ENCODE data around the gene HK1. TPM values are rescaled to one million over a fixed set of nuclear protein-coding genes. Genes with fewer than 3 reads are reported as not detected.
"Not testable (repeated sequence)": the region's sequence is repeated elsewhere in the genome, so short reads cannot be mapped to it uniquely, and the experiment has no call there.

HK1 gene
- polyA plus RNA-seq, 3 donors = 52.4 to 60.9 (median 54.3) TPM

DNA sequence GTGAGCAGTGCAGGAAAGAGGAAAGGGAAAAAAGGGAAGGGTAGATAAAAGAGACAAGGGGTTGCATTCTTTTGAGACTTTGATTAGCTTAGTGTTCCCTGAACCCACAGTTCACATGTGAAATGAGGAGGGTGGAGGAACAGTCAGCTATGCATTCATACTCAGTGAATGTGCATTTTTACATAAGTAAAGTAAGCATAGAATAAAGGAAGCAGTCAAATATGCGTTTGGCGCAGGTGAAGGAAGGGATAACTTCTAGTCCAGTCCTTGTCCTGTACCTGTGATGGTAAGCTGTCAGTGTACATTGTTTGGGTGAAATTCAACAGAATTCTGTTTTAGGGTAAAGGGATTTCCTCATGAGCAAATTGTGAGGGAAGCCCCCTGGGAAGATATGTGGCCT, 28.1 kb downstream of the HK1 start:
- no peak for DNase-seq (ENCODE audit: low read depth in 3 of 3, low spot score in 2 of 3)

DNA sequence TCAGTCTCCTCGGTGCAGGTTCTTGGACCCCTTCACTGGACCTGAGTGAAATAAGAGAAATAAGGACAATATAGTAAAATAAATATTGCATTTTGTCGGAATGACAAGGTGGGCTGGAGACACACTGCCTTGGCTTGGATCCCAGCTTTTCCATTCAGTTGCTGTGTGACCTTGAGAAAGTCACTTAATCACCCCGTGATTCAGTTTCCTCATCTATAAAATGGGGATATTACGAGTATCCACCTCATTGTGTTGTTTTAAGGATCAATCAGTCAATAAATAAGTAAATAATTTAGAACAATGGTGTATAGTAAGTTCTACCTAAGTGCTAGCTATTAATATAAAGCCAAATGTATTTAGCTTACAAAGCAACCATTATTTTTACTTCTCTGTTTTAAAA, 29.1 kb downstream of the HK1 start:
- no peak for DNase-seq (ENCODE audit: low read depth in 3 of 3, low spot score in 2 of 3)

DNA sequence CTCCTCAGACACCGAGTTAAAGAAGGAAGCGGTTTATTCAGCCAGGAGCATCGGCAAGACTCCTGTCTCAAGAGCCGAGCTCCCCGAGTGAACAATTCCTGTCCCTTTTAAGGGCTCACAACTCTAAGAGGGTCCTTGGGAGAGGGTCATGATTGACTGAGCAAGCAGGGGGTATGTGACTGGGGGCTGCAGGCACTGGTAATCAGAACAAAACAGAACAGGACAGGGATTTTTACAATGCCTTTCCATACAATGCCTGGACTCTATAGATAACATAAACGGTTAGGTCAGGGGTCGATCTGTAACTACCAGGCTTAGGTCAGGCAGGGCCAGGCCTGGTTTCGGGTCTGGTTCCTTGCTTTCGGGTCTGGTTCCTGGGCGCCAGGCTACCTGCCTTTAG, 30.0 kb downstream of the HK1 start:
- not testable (repeated sequence) for DNase-seq (ENCODE audit: low read depth in 3 of 3, low spot score in 2 of 3)

DNA sequence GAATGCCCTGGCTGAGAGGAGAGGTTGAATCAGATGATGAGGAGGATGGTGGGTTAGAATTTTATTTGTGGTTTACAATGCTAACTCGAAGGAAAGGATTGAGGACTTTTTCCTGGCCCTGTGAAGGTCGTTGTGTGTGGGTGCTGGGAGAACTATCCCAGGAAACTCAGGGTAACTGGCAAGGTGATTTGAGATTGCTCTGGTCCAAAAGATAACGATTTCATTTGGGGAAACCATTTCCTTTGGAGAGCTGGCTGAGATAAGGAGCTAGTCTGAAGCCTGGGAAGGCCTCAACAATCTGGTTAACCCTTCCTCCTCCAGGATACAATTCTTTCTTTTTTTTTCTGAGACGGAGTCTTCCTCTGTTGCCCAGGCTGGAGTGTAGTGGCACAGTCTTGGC, 33.0 kb downstream of the HK1 start:
- no peak for DNase-seq (ENCODE audit: low read depth in 3 of 3, low spot score in 2 of 3)

DNA sequence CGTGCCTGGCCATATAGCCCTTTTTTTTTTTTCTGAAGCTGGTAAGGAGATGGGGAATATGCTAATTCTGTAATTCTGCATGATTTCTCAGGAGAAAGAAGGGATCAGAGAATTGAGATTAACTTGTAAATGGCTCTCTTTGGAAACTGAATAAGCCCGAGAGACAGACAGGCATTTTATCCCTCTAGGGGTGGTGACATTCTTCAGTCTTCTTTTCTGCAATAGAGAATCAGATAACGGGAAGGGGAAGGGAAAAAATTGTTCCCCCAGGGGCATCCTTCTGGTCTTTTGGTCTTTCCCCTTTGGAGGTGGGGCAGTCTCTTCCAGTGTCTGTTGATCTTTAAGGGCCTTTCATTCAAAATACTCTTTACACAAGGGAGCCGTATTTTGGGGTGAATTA, 34.2 kb downstream of the HK1 start:
- DNase-seq (ENCODE audit: low read depth in 3 of 3, low spot score in 2 of 3) = no peak

DNA sequence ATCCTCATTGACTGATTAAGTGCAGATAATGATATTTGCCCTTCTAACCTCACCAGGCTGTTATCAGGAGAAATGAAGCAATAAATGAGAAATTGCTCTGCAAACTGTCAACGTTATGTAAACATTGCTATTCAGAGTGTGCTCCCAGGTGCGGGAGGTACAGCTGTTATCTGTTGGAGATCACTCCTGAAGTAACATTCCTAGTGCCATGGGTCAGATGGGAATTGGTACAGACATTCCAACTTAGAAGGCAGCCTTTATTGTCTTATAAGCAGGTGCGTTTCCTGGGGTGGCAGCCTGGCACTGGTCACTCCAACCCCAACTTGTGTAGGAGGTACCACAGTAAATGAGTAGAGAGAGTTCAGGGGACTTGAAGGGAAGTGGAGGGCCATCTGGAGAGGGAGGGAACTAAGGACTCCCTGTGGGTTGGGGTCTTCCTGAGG, 36.8 kb downstream of the HK1 start:
- no peak for DNase-seq (ENCODE audit: low read depth in 3 of 3, low spot score in 2 of 3)

DNA sequence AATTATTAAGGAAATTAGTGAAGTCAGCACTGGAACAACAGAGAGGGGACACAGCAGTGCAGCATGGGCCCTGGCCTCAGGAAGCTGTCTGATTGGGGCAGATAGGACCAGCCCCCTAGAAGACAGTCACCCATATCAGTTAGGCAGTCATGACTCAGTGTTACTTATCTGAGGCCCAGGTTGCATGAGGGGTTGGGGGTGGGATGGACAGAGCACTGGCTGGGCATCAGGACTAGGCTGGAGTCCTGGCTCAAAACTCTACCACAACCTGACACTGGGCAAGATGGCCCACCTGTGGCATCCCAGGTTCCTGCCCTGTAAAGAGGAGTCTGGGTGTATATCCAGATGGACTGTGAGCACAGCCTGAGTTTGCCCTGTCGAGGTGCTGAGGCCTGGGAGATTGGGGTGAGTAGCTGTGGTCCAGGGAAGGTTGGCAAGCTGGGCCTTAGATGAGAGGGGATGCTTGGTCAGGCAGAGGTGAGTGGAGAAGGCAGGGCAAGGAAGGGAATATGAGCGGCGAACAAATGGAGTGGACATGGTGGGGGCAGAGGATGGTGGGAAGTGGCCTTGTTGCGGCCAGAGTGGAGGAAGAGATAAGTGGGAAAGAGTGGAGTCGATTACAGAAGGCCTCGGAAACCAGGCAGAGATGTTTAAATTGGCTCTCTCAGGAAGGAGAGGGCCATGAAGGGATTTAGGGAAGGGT, 37.5 kb downstream of the HK1 start:
- DNase-seq (ENCODE audit: low read depth in 3 of 3, low spot score in 2 of 3) = no peak

DNA sequence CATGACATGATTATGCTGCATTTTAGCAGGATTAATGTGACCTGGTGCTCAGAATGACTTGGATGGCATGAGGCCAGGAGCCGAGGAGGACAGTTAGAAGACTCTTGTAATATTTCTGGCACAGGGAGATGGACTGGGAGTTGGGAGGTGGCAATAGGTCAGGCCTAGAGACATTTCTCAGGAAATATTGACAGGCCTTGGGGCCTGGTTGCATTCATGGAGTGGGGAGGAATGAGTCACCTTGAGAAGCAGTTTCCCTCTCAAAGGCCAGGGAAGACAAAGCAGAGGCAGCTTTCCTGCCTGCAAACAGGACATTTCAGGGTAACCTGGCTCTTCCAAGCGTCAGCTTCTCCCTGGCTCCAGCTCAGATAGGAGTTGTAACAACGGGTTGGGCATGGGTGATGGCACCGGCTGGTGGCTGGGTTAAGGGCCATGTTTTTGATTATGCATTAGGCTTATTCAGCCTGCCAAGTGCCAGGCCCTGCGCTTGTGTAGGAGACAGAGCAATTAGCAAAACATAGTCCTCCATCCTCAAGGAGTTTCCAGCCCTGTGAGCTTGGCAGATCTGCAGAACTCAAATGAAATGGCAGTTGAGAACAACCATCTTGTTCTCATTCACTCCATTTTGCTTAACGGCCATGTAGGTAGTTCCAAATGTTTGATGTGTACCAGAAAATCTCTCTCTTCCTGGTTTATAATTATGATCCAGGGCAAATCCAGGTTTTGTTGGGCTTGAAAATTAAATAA, 38.2 kb downstream of the HK1 start:
- DNase-seq (ENCODE audit: low read depth in 3 of 3, low spot score in 2 of 3) = no peak

DNA sequence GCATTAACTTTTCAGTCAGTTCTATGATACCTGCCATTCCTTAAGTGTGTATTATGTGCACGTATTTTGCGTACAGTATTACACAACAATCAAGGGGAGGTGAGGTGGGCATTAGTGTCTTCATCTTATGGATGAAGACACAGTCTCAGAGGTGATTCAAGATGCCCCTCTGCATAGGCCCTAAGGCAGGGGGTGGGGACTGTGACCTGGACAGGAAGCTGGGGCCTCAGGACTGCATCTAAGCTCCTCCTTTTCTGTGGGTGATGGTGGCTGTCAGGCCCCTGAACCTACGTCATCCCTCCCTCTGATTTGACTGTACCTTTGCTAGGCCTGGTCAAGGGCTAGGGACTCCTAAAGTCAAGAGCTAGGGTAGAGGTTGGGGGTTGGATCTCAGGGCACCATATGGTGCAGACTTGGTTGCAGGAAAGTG, 38.9 kb downstream of the HK1 start:
- DNase-seq (ENCODE audit: low read depth in 3 of 3, low spot score in 2 of 3) = no peak

DNA sequence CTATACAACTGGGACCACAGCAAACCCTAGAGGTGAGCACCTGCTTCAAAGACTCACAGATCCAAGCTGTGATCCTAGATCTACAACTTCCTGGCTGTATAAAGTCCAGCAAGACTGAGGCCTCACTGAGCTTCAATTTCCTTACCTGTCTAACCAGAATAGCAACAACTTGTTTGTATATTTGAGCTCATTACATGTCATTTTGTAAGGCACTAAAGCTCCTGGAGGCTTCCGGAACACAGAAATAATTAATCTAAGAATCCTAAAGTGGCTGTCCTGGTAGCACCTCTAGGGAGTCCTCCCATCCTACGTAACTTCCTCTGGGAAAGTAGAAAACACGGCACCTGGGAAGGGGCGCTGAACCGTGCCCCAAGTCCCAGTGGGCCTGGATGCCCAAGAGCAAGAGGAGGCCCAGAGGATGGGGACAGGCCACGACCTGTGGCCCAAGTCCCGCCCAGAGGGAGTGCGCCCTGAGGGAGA, 39.4 kb downstream of the HK1 start:
- no peak for DNase-seq (ENCODE audit: low read depth in 3 of 3, low spot score in 2 of 3)

DNA sequence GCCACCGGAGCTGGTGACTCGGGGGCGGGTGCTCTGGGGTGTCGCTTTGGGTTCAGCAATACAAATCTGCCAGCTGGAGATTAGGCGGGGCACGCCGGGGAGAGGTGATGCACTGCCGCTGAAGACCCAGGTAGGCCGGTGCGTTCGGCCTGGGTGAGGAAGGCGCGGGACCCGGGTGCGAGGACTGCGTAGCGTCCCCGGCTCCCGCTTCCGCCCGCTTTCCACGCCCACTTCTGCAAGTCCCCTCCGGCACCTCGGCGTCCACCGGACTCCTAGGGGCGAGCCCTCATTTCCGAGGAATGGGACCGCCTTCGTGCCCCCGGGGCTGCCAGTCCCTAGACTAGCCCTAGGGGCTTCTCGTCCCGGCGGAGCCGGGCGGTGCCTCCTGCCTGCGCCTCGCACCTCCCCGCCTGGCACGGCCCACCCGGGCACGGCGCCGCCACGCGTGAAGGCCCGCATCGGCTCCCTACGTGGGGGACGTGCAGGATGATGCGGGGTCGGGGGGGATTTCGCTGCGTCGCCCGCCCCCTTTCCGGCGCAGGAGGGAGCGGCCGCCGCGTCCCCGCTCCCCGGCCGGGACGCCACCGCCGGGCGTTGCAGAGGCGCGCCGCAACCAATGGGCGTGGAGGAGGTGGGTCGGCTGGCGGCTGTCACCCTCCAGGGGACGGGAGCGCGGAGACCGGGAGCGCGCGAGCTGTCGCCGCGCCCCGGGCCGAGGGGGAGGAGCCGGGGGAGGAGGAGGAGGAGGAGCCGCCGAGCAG, 40.0 kb downstream of the HK1 start:
- peak in 2 of 3 donors; percentile 77 to 82 for DNase-seq (ENCODE audit: low read depth in 3 of 3, low spot score in 2 of 3)

DNA sequence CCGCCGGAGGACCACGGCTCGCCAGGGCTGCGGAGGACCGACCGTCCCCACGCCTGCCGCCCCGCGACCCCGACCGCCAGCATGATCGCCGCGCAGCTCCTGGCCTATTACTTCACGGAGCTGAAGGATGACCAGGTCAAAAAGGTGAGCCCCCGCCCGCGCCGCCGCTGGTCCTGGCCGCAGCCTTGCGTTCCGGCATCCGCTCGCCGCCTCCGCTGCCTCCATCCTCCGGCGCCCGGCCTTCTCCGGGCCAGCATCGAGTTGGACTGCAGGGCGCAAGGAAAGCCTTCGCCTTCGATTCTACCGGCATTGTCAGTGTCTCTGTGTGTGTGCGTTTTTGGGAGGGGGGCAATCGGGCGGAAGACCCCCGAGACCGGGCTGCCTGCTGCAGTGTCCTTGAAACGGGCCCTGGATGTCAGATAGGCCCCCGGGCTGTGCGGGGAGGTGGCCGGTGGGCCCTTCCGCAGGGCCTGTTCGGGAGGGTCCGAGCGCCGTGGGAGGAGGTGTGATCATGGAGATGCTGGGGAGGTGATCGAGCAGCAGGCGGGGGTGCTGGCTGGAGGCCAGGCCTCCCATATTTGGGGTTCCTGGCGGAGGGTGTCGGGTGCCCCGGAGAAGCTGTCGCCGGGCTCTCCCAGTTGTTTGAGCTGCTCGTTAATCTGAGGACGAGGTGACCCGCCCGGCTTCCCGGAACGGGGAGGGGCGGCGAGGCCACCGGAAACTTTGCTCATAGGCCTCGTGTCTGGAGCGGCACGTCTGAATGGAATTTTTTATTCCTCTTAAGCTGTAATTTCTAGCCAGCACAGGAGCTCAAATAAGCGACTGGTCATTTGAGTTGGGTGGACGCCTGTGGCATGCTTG, 40.8 kb downstream of the HK1 start:
- peak in 1 of 3 donors; percentile 47 for DNase-seq (ENCODE audit: low read depth in 3 of 3, low spot score in 2 of 3)

DNA sequence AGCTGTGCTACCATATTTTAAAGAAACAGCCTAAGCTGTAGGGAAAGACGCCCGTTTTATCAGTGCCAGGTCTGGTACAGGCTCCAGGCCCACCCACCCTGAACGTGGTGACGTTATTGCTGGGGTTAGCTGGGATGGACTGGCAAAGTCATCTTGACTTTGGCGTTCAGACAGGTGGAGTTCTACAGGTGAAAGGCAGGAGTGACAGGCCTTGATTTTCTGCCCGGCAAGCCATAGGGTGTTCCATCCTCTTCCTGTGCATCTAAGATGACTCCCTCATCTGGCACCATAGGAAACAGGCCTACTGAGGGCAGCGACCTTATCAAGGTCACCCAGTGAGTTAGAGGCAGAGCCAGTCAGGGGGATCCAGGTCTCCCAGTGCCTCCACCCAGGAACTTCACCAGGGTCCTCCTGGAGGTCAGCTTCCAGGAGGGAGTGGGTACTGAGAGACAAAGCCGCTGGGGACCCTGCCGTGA, 41.6 kb downstream of the HK1 start:
- no peak for DNase-seq (ENCODE audit: low read depth in 3 of 3, low spot score in 2 of 3)

DNA sequence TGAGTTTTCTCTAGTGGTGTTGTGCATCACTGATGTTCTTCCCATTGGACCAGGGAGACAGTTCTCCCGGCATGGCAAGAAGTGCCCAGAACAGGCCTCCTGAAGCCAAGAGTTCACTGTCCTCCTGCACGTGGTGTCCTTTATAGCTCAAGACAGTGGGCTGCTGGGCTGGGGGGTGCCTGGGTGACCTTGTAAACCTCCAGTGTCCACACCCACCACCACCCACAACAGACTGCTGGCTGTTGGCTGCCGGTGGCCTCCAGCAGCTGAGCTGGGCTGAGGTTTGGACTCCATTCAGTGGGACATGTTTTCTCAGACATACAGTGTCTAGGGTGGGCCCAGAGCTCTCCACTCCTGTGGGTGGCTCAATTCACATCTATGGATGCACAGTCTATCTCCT, 42.2 kb downstream of the HK1 start:
- no peak for DNase-seq (ENCODE audit: low read depth in 3 of 3, low spot score in 2 of 3)

DNA sequence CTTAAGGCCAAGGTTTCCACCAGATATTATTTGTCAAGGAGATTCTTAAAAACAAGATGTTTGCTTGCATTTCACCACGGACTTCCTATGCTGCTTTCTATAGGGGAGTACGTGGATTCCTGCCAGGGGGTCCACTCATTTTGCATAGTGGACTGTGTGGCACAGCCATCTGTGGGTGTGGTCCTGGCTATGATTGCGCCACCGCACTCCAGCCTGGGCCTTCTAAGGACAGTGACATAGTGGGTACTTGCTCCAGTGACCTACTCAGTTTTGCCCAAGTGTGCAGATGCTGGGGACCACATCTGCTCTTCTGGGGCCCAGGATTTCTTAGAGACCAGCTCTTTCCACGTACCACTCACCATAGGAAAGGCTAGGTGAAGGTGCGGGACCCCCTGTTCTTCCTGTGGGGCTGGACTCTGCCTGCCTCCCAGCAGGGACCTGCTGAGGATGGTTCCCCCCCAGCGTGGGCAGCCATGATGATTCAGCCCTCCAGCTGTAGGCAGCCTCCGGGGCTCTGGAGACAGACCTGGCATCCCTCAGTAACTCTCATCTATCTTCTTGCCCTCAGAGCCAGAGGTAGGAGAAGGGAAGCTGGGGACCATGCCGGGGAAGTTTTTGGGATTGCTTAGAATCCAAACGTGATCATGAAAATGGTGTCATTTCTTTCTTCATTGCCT, 42.9 kb downstream of the HK1 start:
- no peak for DNase-seq (ENCODE audit: low read depth in 3 of 3, low spot score in 2 of 3)

DNA sequence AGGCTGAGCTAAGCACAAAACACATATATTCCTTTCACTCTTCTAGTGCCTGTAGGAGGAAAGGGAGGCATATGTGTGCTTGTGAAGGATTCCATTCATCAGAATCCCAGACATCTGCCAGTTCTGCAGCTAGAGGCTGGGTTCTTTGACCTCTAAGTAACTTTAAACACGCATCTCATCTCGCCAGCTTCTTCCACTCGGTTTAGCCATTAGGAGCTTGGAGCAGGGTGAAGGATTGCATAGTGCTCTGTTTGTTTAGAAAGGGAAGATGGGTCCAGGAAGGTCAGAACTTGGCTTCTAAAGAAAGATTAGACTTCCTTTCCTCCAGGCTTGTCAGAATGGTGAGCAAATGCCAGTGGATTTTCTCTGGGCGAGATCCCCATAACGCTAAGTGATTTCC, 43.6 kb downstream of the HK1 start:
- no peak for DNase-seq (ENCODE audit: low read depth in 3 of 3, low spot score in 2 of 3)

DNA sequence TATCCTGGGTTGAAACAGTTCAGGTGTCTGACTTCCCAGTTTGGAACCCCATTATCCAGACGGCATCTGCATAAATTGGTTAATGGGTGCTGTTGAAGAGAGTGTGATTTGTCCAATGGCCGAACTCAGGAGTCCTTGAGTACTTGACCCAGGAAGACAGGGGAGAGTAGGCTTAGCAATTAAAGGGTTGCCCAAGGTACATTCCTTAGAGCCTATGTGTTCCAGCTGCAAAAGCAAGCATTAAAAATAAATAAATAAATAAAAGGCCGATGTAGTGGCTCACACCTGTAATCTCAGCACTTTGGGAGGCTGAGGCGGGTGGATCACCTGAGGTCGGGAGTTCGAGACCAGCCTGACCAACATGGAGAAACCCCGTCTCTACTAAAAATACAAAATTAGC, 44.0 kb downstream of the HK1 start:
- not testable (repeated sequence) for DNase-seq (ENCODE audit: low read depth in 3 of 3, low spot score in 2 of 3)

DNA sequence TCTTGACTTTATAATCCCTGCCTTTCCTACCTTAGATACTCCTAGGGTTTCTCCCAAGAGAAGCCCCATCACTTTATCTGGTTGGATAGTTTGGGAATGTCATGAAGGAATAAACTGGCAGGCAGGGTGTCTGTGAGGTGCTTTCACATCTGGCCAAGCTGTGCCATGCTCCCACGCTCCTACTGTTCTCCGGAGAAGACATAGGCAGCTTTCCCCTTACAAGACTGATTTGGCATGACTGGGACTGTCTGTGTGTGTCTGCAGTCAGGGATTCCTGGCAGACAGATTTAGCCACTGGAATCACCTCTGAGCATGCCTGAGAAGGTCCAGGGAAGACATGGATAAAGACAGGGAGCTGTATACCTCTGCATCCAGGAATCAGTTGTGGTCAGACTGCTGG, 45.3 kb downstream of the HK1 start:
- DNase-seq (ENCODE audit: low read depth in 3 of 3, low spot score in 2 of 3) = no peak

DNA sequence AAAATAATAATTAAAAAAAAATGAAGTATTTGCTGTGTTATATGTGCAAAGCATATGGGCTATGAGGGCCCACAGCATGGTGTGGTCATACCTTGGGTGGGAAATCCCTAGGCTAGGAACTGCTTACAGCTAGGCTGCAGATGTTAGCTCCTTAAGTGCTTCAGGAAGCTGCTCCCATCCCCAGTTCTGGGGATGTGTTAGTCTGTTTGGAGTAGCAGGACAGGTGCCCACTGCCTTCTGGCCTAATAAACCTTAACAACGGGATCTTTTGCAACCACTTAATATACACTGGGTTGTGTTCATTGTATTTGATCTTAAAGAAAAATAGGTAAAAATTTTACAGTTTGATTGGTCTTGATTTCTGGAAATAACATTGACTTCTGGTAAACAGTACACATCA, 46.3 kb downstream of the HK1 start:
- no peak for DNase-seq (ENCODE audit: low read depth in 3 of 3, low spot score in 2 of 3)
